ENCODE measurements around the gene SLC18A2.
"Not testable (repeated sequence)": the region's sequence is repeated elsewhere in the genome, so short reads cannot be mapped to it uniquely, and the experiment has no call there.

The SLC18A2 gene

DNA sequence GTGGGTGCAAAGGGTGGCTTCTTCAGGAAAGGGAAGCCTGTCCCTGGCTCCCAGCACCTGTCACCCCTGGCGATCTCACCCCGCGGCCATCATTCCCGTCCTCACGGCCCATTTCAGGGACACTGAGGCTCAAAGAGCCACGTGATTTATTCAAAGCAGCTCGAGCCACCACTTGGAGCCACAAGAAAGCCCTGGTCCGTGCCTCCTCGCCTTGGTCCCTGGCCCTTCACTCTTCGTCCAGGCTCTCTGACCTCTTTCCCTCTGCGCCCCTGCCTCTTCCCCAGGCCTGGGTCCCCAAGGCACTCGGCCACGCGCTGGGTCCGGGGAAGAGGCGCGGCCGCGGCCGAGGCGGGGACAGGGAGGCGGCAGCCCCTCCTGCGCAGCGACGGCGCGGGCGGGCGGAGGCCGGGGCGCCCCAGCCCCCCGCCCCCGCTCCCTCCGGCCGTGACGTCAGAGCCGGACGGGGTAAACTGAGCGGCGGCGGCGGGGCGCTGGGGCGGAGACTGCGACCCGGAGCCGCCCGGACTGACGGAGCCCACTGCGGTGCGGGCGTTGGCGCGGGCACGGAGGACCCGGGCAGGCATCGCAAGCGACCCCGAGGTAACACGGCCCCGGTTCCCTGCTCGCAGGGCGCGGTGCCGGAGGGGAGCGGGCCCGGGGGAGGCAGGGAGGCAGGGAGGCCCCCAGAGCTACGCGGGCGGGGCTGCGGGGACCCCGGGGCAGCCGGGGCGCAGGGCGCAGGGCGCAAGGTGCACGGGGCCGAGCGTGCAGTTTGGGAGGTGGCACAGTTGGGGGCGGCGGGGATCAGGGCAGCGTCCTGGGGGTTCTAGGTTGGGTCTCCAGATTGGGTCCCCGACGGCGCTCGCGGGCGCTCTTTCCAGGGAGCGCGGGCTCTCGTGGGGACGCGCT, at the start of gene SLC18A2:
SLC18A2 (plus strand) TSS at position 494 of the 909 bp plus-strand sequence. CDS start 580 bp downstream, outside the sequence.
- no peak for DNase-seq (ENCODE audit: low read depth, low spot score)

GRCh38 chr10:117197189-117197588, 43.7 kb upstream of the SLC18A2 start, which contains the start of gene KCNK18:
Gene KCNK18, plus strand, starts transcription at chr10:117197489. Its CDS starts 0 bp downstream, at chr10:117197489.
- DNase-seq (ENCODE audit: low read depth, low spot score), result no peak

DNA sequence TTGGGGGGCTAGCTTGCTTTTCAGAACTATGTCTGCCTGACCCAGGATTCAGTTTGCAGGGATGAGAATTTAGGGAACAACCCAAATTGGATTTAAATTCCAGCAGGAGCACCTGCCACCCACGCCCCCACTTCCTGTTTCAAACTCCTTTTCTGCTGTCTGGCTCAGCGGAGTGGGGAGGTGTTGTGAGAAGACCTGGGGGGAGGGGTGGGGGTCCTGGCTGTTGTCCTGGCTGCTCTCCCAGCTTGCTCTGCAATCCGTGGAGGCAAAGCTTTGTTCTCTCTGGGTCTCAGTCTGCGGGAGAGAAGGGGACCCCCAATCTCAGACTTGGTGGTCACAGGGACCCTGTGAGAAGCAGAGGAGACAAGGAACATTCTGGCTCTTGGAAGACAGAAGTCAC, 42.8 kb upstream of the SLC18A2 start:
- no peak for DNase-seq (ENCODE audit: low read depth, low spot score)

DNA sequence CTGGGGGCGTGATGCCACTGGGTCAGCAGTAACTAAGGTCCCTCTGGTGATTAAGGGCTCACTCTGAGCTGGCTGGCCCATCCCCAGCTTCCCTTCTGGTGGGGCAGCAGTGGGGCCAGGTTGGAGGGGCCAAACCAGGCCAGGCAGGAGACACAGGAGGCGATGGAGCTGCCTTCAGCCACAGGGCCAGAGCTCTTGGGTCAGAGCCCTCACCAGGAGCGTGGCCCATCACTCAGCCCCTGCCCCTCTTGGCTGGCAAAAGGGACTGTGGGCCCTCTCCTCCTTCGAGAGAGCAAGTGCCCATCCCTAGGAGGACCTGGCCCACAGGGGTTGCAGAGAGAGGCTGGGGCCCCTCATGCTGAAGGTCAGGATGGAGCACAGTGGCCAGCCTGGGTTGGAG, 39.1 kb upstream of the SLC18A2 start:
- DNase-seq (ENCODE audit: low read depth, low spot score), result no peak

GRCh38 chr10:117204316-117204715, 36.6 kb upstream of the SLC18A2 start:
- no peak for DNase-seq (ENCODE audit: low read depth, low spot score)

- DNase-seq (ENCODE audit: low read depth, low spot score), result no peak
Observed at GRCh38 chr10:117212176-117212575, 28.7 kb upstream of the SLC18A2 start.

- DNase-seq (ENCODE audit: low read depth, low spot score), result no peak
Observed at GRCh38 chr10:117214401-117214800, 26.5 kb upstream of the SLC18A2 start.

- DNase-seq (ENCODE audit: low read depth, low spot score), result no peak
Observed at GRCh38 chr10:117215079-117215478, 25.8 kb upstream of the SLC18A2 start.

- no peak for DNase-seq (ENCODE audit: low read depth, low spot score)
Observed at GRCh38 chr10:117216028-117216427, 24.9 kb upstream of the SLC18A2 start.

- peak; percentile 45 for DNase-seq (ENCODE audit: low read depth, low spot score)
Observed at GRCh38 chr10:117216611-117217195, 24.2 kb upstream of the SLC18A2 start.

GRCh38 chr10:117217196-117217761, 23.6 kb upstream of the SLC18A2 start:
- no peak for DNase-seq (ENCODE audit: low read depth, low spot score)

GRCh38 chr10:117218654-117219053, 22.3 kb upstream of the SLC18A2 start:
- DNase-seq (ENCODE audit: low read depth, low spot score), result no peak

DNA sequence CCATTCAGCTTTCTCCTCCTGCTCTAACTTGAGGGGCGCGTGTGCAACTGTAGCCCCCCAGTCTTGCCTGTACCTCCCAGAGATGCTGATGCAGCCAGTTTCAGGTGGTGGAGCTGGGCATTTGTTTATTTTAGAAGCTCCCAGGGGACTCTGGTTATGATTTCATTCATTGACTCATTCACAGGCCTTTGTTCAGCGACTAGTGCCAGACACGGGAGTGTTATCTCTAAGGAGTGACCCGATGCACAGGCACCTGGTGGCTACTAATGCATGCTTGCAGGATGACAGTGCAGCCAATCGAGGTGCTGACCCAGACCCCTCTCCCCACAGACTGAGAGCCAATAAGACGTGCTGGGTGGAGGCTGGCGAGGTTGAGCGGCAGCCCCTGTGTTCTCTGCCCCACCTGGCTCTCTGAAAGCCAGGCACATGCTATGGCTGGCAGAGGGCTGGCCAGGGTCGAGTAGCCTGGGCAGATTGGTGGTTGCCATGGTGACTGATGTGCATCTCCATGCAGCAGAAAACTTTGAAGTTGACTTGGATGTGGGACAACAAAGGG, 19.7 kb upstream of the SLC18A2 start:
- DNase-seq (ENCODE audit: low read depth, low spot score), result no peak

DNA sequence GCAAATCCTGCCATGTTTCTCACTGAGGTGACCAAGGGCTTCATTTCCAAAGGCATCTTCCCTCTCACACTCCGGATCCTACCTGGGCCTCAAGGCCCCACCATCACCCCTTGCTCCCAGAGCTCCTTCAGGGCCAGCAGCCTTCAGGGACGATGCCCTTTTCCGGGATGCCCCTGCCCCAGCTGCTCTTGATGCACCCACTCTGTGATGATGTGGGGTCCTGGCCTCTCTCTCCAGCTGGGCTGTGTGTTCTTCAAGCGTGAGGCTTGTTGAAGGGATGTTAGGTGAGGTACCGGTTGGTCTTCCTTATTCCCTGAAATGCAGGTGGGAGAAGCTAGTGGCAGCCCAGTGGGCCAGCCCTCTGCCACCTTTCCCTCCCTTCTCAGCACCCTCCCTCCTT, 18.4 kb upstream of the SLC18A2 start:
- no peak for DNase-seq (ENCODE audit: low read depth, low spot score)

- DNase-seq (ENCODE audit: low read depth, low spot score), result no peak
Observed at GRCh38 chr10:117222976-117223692, 17.8 kb upstream of the SLC18A2 start.

DNA sequence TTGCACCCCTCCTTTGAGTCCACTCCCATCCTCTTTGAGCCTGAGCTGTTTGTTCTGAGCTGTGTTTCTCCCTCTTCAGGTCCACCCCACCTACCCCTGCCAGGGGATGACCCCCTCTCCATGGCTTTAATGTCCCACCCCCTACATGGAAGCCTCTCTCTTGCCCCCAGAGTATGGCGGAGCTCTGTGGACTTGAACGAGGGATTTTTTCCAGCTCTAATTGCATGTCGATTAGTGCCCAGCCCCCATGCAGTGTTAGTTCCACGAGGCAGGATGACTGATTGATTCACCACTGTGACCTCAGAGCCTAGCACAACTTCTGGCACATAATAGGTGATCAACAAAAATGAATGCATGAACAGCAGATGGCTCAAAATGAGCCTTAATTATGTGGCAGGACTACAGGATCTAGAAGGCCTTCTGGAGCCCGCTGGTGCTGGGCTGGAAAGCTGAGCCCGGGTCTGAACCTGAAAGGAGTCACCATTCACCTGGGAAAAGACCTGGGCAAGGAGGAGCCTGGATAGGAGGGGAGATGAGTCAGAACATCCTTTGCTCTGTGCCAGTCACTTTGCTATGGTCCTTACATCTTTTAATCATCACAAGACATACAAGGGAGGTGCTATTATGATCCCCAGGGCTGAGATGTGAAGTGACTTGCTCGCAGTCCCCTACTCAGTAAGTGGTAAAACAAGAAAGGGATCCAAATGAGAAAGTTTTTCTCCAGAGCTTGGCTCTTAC, 17.1 kb upstream of the SLC18A2 start:
- DNase-seq (ENCODE audit: low read depth, low spot score), result no peak

- no peak for DNase-seq (ENCODE audit: low read depth, low spot score)
Observed at GRCh38 chr10:117224881-117225280, 16.0 kb upstream of the SLC18A2 start.

- no peak for DNase-seq (ENCODE audit: low read depth, low spot score)
Observed at GRCh38 chr10:117226813-117227451, 14.0 kb upstream of the SLC18A2 start.

GRCh38 chr10:117228210-117228609, 12.7 kb upstream of the SLC18A2 start:
- DNase-seq (ENCODE audit: low read depth, low spot score), result no peak

DNA sequence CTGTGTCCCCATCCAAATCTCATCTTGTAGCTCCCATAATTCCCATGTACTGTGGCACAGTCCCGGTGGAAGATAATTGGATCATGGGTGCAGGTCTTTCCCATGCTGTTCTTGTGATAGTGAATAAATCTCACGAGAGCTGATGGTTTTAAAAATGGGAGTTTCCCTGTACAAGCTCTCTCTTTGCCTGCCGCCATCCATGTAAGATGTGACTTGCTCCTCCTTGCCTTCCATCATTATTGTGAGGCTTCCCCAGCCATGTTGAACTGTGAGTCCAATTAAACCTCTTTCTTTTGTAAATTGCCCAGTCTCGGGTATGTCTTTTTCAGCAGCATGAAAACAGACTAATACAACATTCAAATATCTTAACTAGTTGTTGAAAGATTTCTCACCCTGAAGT, 10.8 kb upstream of the SLC18A2 start:
- not testable (repeated sequence) for DNase-seq (ENCODE audit: low read depth, low spot score)
